ENCODE results near the gene CD7. TPM values are rescaled to one million over a fixed set of nuclear protein-coding genes. Genes with fewer than 3 reads are reported as not detected.

Gene CD7
- total and polyA plus RNA-seq, 2 donors (not counting 1 experiment from before 2014, with no cell fraction given) = 0.67 to 1.3 TPM

GRCh38 chr17:82365606-82366295 lies 48.3 kb upstream of the CD7 start:
- no peaks in the 10 kb centered on the region for H3K79me2 ChIP-seq (ENCODE audit: control insufficient read depth, insufficient read depth, low read length)
- Mint-ChIP-seq H3K4me1 (peaks cover 6% of the 10 kb centered on the region), H3K27me3 (peaks cover 24% of the 10 kb centered on the region), H3K4me3 (no peak overlapping the region), H3K9me3 (ENCODE audit: insufficient read depth) (no peaks in the 10 kb centered on the region), H3K27ac (no peak overlapping the region)
- no peak for ATAC-seq (ENCODE audit: low read depth)
- DNase-seq = no peak
- intact Hi-C loops (cut with micrococcal nuclease) = no loop called here
- POLR2A ChIA-PET = no interaction called here
- no peak overlapping the region for H3K9ac ChIP-seq (ENCODE audit: low read length)
- CTCF ChIA-PET = interaction anchor here (1.2 kb wide), 1 partner anchor 13 kb away, joined by 5 read pairs; no protein-coding TSS in a partner anchor
- peaks cover 5 to 6% of the 10 kb centered on the region in 2 donors for H3K4me1 ChIP-seq (ENCODE audit: control insufficient read depth in 2 of 2, insufficient read depth in 2 of 2, low read length in 2 of 2)
- TF ChIP-seq EZH2 (IDR thresholded peaks at IDR 0.05; ENCODE audit: borderline replicate concordance, insufficient read depth, low read depth, low read length, poor library complexity, severe bottlenecking) (no peak), CTCF (IDR thresholded peaks at IDR 0.05) (no peak)
- no peak overlapping the region for H3K27ac ChIP-seq (ENCODE audit: low read length in 2 of 2)
- no peaks in the 10 kb centered on the region for H3K9me3 ChIP-seq (ENCODE audit: control extremely low read depth in 1 of 3, control insufficient read depth in 2 of 3, insufficient read depth in 1 of 3, low read length in 2 of 3)
- no peaks in the 10 kb centered on the region for H4K20me1 ChIP-seq (ENCODE audit: control insufficient read depth, insufficient read depth, low read length, poor library complexity, severe bottlenecking)
- peaks cover 0 to 8% (median 0%) of the 10 kb centered on the region in 4 experiments for H3K27me3 ChIP-seq (replicated peaks in 1 of 4; ENCODE audit: control extremely low read depth in 1 of 4, control insufficient read depth in 3 of 4, insufficient read depth in 4 of 4, low read length in 3 of 4)
- no peak overlapping the region for H3K4me2 ChIP-seq (replicated peaks; ENCODE audit: low read depth, low read length, poor library complexity, severe bottlenecking)
- WGBS (ENCODE audit: insufficient coverage) = 78% methylated on average over 6 of the region's 6 CpGs
- H3K36me3 ChIP-seq (replicated peaks in 1 of 2; ENCODE audit: control extremely low read depth in 1 of 2, control insufficient read depth in 1 of 2, extremely low read depth in 1 of 2, insufficient read depth in 2 of 2, low read length in 1 of 2) = no peaks in the 10 kb centered on the region
- no peak overlapping the region for H2AFZ ChIP-seq (ENCODE audit: insufficient read depth, low read depth, low read length, poor library complexity, severe bottlenecking)
- no peak overlapping the region for H3K4me3 ChIP-seq (ENCODE audit: control extremely low read depth in 1 of 5, extremely low read depth in 1 of 5, insufficient read depth in 1 of 5, low read depth in 2 of 5, low read length in 4 of 5)

- H3K36me3 ChIP-seq (replicated peaks in 1 of 2; ENCODE audit: control extremely low read depth in 1 of 2, control insufficient read depth in 1 of 2, extremely low read depth in 1 of 2, insufficient read depth in 2 of 2, low read length in 1 of 2) = no peaks in the 10 kb centered on the region
- ChIA-PET POLR2A (no interaction called here), CTCF (no interaction called here)
- 95% methylated on average over 6 of the region's 6 CpGs for WGBS (ENCODE audit: insufficient coverage)
- peaks cover 0 to 5% of the 10 kb centered on the region in 2 donors for H3K4me1 ChIP-seq (ENCODE audit: control insufficient read depth in 2 of 2, insufficient read depth in 2 of 2, low read length in 2 of 2)
- TF ChIP-seq EZH2 (IDR thresholded peaks at IDR 0.05; ENCODE audit: borderline replicate concordance, insufficient read depth, low read depth, low read length, poor library complexity, severe bottlenecking) = no peak
- no peak for TF ChIP-seq CTCF (IDR thresholded peaks at IDR 0.05)
- H3K27me3 ChIP-seq (replicated peaks in 1 of 4; ENCODE audit: control extremely low read depth in 1 of 4, control insufficient read depth in 3 of 4, insufficient read depth in 4 of 4, low read length in 3 of 4) = peaks cover 0 to 15% (median 3%) of the 10 kb centered on the region in 4 experiments
- no peak overlapping the region for H3K4me3 ChIP-seq (ENCODE audit: control extremely low read depth in 1 of 5, extremely low read depth in 1 of 5, insufficient read depth in 1 of 5, low read depth in 2 of 5, low read length in 4 of 5)
- H3K9ac ChIP-seq (ENCODE audit: low read length) = no peak overlapping the region
- H3K27ac ChIP-seq (ENCODE audit: low read length in 2 of 2) = no peak overlapping the region
- no peaks in the 10 kb centered on the region for H4K20me1 ChIP-seq (ENCODE audit: control insufficient read depth, insufficient read depth, low read length, poor library complexity, severe bottlenecking)
- H3K4me1 Mint-ChIP-seq = peaks cover 4% of the 10 kb centered on the region
- peaks cover 0 to 6% (median 0%) of the 10 kb centered on the region in 3 donors for H3K9me3 ChIP-seq (ENCODE audit: control extremely low read depth in 1 of 3, control insufficient read depth in 2 of 3, insufficient read depth in 1 of 3, low read length in 2 of 3)
- H3K9me3 Mint-ChIP-seq (ENCODE audit: insufficient read depth) = no peaks in the 10 kb centered on the region
- H3K27me3 Mint-ChIP-seq = peaks cover 12% of the 10 kb centered on the region
- peak overlapping the region; percentile 20 for H3K27ac Mint-ChIP-seq
- no peak overlapping the region for H2AFZ ChIP-seq (ENCODE audit: insufficient read depth, low read depth, low read length, poor library complexity, severe bottlenecking)
- no peak overlapping the region for H3K4me3 Mint-ChIP-seq
- intact Hi-C loops (cut with micrococcal nuclease) = no loop called here
- ATAC-seq (ENCODE audit: low read depth) (no peak), DNase-seq (no peak)
- no peak overlapping the region for H3K4me2 ChIP-seq (replicated peaks; ENCODE audit: low read depth, low read length, poor library complexity, severe bottlenecking)
- H3K79me2 ChIP-seq (ENCODE audit: control insufficient read depth, insufficient read depth, low read length) = no peaks in the 10 kb centered on the region
Measured at GRCh38 chr17:82361885-82362633, 44.7 kb upstream of the CD7 start.
